HG03432 (cell line): Measurements from ENCODE around the gene EFNB1.

Experiments
- ATAC-seq: cut with Tn5 transposase; IDR thresholded peaks from one replicate; pipeline ENCODE4 v1.9.1; 2021; ENCODE audit warnings: mild to moderate bottlenecking, moderate library complexity; ENCODE audit not compliant: unreplicated experiment

EFNB1 gene

DNA sequence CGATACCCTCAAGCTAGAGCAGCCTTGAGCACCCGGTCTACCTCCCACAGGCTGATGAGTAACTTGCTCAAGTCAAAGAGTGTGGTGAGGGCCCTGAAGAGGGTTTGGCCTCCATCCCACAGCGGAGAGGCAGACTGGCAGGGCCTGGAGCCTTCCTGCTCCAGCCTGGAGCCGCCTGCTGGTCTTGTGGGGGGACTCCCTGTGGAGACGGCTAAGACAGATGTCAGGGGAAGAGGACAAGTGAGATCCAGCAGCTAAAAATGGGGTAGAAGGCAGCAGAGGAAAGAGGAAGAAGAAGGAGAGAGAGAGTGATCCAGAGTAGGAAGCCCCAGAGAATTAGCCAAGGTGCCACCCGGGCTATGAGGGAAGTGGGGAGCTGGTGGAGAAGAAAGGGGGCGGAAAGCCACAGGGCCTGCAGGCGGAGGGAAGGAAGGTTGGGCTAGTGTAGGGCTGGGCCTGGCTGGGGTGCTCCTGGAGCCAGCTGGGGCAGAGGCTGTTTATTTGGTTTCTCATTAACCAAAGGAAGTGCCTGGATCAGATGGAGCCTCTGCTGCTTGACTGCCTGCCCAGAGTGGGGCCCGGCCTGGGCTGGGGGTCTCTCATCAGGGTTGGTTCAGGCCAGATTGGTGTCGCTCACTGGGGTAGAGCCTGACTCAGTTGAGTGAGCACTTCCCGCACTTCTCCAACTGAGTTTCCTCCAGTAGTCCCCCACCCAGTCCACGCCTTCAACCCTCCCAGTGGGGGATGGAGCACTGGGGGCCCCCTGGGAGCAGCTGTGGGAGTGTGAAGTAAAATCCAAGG, 14.2 kb downstream of the EFNB1 start:
- ATAC-seq: no peak

DNA sequence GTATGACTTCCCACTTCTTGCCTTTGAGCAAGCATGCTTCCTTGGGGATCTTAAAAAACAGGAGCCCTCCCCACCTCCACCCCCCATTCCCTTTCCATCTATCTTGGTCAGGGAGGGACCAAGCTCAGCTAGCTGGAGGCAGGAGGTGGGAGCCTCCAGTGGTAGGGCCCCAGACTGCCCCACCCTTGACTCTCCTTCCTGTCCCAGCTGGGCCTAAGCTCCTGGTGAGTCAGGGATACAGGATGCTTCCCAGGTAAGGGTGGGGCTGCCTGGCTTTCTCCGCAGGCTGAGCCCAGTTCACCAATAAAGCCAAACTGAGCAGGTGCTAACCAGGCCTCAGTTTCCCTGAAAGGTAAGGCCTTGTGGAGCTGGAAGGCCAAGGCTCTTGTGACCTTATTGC, 15.2 kb downstream of the EFNB1 start:
- no peak for ATAC-seq

GRCh38 chrX:68844581-68844980, 15.8 kb downstream of the EFNB1 start:
- ATAC-seq: no peak

DNA sequence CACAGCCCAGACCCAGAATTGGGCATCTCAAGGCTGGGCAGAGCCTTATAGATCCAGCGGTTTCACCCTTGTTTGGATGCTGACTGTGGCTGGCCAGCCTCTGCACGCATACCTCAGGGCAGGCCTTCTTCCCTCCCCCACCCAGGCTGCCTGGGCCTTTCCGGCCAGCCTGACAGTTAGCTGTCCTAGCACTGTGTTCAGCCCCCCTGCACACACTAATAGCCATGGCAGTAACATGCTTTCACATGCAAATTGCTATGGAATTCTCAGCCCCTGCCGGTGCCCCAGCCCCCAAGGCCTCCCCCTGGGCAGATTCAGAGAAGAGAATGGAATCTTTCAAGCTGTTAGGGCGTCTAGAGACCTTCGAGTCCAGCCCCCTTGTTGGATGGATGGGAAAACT, 17.7 kb downstream of the EFNB1 start:
- no peak for ATAC-seq

DNA sequence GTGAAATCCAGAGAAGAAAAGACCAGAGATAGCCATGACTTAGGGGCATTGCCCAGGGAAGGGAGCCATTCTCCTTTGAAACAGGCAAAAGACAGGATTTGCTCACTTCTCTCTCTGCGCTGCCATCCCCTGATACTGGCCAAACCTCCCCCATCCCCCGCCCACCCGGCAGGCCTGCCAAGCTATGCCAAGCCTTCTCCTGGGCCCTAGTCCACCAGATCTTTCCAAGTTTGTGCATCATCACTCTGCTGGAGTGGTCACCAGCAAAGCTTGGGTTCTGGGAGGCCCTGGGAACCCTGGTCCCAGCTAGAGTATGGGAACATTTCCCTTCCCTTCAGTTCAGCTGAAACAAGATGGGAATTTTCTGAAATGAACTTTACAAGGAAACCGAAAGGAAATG, 18.4 kb downstream of the EFNB1 start:
- ATAC-seq: no peak

GRCh38 chrX:68848189-68848940, 19.5 kb downstream of the EFNB1 start:
- no peak for ATAC-seq

DNA sequence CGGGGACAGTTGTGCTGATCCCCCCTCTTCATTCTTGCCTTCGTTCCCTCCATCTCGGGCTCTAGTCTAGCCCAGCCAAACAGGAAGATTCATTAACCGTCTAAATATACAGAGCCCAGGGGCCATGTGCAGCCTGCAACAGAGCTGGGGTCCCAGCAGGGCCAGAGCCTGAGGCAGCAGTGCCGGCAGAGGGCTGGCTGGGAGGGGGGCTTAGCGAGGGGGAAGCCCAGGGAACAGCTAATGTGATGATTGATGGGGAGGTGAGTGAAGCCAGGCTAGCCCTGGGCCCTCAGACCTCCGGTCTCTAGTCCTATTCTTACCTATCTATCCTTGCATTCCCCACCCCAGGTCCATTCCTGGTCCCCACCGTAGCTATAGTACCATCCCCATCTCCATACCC, 22.3 kb downstream of the EFNB1 start:
- ATAC-seq: no peak

- no peak for ATAC-seq
Observed at GRCh38 chrX:68852046-68852445, 23.2 kb downstream of the EFNB1 start.

GRCh38 chrX:68853665-68854251, 24.9 kb downstream of the EFNB1 start:
- ATAC-seq: no peak

DNA sequence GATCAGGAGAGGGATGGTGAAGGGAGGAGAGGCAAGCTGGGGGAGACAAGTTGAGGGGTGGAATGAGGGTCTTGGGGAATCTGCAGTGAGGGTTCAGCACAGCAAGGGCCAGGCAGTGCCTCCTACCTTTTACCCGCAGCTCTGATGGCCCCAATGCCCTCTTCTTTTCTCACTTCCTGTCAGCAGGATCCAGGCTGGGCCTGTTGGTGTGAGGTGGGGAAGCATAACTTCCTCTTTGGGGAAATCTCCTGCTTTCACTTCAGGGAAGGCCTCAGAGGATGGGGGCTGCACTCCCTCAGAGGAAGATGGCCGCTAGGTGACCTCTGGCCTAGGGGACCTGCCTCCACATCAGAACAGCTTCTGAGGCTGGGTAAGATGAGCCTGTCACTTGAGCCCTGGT, 36.5 kb downstream of the EFNB1 start:
- ATAC-seq: no peak

DNA sequence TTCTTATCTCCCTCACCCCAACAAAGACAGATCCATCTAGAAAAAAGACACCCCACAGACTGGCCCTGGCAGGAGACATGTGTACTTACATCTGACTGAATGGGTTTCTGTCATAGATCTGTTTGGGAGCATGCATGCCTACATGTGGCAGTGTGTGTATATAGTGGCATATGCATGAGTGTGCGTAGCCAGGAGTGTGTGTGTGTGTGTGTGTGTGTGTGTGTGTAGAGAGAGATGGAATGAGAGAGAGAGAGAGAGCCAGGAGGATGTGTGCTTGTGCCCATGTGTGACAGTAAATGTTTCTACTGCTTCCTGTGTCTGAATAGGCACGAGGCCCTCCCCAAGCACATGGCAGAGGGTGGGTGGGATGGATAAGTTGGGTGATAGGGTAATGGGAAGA, 37.1 kb downstream of the EFNB1 start:
- no peak for ATAC-seq

GRCh38 chrX:68867458-68868112, 38.8 kb downstream of the EFNB1 start:
- no peak for ATAC-seq

GRCh38 chrX:68868316-68868715, 39.5 kb downstream of the EFNB1 start:
- ATAC-seq: no peak

DNA sequence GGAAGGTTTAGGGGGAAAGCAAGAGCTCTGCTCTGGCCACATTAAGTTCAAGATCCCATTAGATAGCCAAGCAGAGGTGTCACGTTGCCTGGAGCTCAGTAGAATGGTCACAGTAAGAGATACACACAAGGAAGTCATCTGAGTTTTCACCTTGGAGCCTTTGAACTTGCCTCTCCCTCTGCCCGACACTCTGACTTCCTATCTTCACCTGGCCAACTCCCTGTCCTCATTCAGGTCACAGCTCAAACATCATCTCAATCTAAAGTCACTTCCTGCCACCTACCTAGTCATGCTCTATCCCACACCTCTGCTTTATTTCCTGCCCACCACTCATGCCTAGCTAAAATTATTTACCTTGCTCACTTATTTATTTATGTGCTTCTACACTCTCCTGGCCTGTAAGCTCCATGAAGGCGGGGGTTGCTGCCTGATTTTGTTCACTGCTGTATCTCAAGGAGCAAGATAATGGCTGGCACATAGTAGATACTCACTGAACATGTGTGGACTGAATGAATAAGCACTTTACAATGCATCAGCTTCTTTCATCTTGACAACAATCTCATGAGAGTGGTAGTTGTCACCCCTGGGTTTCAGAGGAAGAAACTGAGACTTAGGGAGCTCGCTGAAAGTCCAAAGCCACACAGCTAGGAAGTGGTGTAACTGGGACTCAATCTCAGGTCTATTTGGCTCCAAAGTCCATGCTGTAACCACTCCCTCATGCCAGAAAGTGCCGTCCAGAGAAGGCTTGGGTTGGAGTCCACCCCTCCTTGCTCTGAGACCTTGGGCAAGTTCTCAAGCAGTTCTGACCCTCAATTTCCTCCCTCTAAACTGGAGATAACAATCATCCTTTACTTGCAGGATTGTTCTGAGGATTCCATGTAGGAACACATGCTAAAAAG, 40.3 kb downstream of the EFNB1 start:
- ATAC-seq: no peak

DNA sequence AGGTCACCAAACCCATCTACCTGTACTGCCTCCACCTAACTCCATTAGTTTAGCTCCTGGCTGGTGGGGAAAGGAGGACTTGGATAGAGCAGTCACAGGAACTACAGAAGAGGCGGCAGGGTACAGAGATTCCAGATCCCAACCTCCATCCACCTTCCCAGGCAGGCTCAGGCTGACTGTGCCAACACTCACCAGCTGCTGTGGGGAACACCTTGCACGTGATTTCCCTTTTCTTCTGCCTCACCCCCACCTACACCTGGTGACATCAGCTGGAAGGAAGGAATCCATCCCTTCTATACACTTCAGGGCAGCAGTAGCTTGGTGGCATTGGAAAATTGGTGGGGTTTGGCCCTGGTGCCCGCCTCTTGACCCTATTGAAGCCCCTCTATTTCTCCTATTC, 41.5 kb downstream of the EFNB1 start:
- no peak for ATAC-seq

- no peak for ATAC-seq
Observed at GRCh38 chrX:68872171-68872570, 43.4 kb downstream of the EFNB1 start.

- ATAC-seq: no peak
Observed at GRCh38 chrX:68874076-68874475, 45.3 kb downstream of the EFNB1 start.

DNA sequence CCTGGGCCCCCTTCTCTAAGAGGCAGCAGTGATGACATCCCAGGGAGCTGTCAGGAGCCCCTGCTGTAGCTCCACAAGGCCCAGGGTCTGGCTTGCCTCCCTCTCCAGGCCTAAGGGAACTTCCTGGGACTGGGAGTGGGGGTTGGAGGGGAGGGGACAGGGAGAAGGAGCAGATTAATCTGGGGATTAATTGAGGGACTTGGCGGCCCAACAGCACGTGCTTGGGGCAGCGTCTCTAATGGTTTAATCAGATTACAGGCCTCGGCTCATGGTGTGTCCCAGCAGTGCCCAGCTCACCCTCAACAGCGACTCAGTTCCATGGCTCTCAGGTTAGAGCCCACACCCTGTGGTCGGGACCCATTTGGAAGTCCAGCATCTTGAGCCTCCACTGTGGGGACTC, 47.9 kb downstream of the EFNB1 start:
- ATAC-seq: no peak

- ATAC-seq: no peak
Observed at GRCh38 chrX:68877606-68878005, 48.8 kb downstream of the EFNB1 start.

- no peak for ATAC-seq
Observed at GRCh38 chrX:68878977-68879645, 50.3 kb downstream of the EFNB1 start.
